ENCODE results near the gene ATL3.
"Not testable (repeated sequence)": the region's sequence is repeated elsewhere in the genome, so short reads cannot be mapped to it uniquely, and the experiment has no call there.

Gene ATL3

DNA sequence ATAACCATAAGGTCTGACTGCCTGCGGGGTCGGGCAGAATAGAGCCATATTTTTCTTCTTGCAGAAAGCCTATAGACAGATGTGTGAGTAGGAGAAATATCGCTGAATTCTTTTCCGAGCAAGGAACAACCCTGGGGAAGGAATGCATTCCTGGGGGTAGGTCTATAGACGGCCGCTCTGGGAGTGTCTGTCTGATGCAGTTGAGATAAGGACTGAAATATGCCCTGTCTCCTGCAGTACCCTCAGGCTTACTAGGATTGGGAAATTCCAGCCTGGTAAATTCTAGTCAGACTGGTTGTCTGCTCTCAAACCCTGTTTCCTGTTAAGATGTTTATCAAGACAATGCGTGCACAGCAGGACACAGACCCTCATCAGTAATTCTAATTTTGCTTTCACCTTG, 90.0 kb downstream of the ATL3 start:
- FAIRE-seq = not testable (repeated sequence)

DNA sequence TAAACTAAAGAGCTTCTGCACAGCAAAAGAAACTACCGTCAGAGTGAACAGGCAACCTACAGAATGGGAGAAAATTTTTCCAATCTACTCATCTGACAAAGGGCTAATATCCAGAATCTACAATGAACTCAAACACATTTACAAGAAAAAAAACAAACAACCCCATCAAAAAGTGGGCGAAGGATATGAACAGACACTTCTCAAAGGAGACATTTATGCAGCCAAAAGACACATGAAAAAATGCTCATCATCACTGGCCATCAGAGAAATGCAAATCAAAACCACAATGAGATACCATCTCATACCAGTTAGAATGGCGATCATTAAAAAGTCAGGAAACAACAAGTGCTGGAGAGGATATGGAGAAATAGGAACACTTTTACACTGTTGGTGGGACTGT, 92.3 kb downstream of the ATL3 start:
- not testable (repeated sequence) for FAIRE-seq

DNA sequence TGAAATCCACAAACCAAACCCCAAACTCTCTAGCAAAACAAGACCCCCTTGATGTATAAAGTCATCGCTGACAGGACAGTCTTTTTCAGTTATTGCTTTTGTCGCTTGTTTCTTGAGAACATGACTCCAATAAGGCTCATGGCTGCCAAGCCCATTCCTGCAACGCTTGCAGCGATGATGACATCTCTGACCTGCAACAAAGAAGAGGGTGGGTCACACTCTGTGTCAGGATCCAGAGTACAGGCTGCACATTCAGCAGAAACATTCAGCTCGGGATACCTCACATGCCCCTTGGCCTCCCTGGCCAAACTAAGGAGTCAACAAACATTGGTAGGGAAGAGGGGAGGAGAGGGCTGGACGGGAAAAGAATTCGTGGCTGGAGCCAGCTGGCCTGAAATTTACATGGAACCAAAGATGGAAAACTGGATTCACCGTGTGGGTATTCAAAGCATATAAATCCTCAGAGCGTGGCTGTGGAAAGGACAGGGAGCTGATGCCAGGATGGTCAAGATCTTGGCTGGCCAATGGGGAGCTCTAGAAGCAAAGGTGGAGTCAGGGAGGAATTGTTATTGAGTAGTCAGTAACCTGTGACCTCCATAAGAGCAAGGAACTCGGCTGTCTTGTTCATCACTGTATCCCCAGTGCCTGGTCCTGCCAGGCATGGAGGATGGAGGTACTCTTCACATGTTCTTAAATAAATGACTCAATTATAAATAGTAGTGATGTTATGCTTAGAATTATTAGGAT, 96.1 kb downstream of the ATL3 start:
- no peak for FAIRE-seq
